WI38 (cell line): ENCODE measurements around the gene KRT13.

Experiments used
- H3K4me3 ChIP-seq: 2 replicates; pipeline ENCODE4 v1.5.1; 2011; ENCODE audit warnings: low read depth, mild to moderate bottlenecking, control low read depth, low read length
- CTCF ChIP-seq: IDR thresholded peaks from 2 replicates; pipeline ENCODE4 v1.5.1; 2012; ENCODE audit warnings: low read depth, mild to moderate bottlenecking, control low read depth, low read length

Gene KRT13

GRCh38 chr17:41468346-41468745 is 37.1 kb downstream of the KRT13 start:
- TF ChIP-seq CTCF: no peak
- no peak overlapping the region for H3K4me3 ChIP-seq

GRCh38 chr17:41467561-41467960 is 37.9 kb downstream of the KRT13 start:
- no peak for TF ChIP-seq CTCF
- H3K4me3 ChIP-seq: no peak overlapping the region

GRCh38 chr17:41466988-41467387 is 38.4 kb downstream of the KRT13 start, which contains the start of gene KRT32:
Gene KRT32 (minus strand): TSS chr17:41467386. CDS start chr17:41467325, 61 bp downstream.
- no peak for TF ChIP-seq CTCF
- no peak within 1 kb of the TSS for H3K4me3 ChIP-seq

- no peak for TF ChIP-seq CTCF
- H3K4me3 ChIP-seq: no peak overlapping the region
These were observed 40.7 kb downstream of the KRT13 start for GRCh38 chr17:41464682-41465081.

- no peak for TF ChIP-seq CTCF
- no peak overlapping the region for H3K4me3 ChIP-seq
These were observed 41.2 kb downstream of the KRT13 start for GRCh38 chr17:41464173-41464572.

- TF ChIP-seq CTCF: no peak
- no peak overlapping the region for H3K4me3 ChIP-seq
These were observed 41.7 kb downstream of the KRT13 start for GRCh38 chr17:41463746-41464145.

GRCh38 chr17:41462705-41463104 is 42.7 kb downstream of the KRT13 start:
- no peak for TF ChIP-seq CTCF
- H3K4me3 ChIP-seq: no peak overlapping the region
